Measurements from ENCODE around the gene MEX3A. TPM values are rescaled to one million over a fixed set of nuclear protein-coding genes. Genes with fewer than 3 reads are reported as not detected.
A peak's percentile ranks its signal among the peaks of the same experiment; 100 is the strongest.
"Not testable (repeated sequence)": the region's sequence is repeated elsewhere in the genome, so short reads cannot be mapped to it uniquely, and the experiment has no call there.

Gene MEX3A
- total RNA-seq, 6 donors from 2014 or later, result 0.26 to 2.0 (median 1.00) TPM; not detected in 1

DNA sequence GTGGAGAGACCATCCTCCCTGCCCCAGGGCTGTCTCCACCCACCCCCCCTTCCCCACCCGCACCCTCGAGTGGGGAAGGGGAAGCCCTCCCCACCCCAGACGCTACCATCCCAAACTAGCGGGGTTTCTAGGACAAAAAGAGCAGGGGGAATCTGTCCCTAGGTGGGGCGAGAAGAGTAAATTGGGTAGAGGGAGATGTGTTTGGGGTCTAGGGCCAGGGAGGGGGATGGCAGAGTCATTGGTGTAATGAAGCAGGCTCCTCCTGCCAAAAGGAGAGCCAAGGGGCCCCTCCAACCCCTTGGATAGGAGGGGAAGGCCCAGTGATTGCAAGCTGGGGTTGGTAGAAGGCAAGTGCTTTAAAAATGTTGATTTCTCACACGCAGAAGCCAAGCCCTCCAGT, 10.0 kb downstream of the MEX3A start:
- no peak for DNase-seq
- H3K27me3 ChIP-seq, result no peaks in the 10 kb centered on the region
- peaks cover 9 to 28% (median 17%) of the 10 kb centered on the region in 4 donors for H3K4me1 ChIP-seq
- no peaks in the 10 kb centered on the region for H3K9me3 ChIP-seq
- ATAC-seq (ENCODE audit: low FRiP score in 2 of 2), result no peak
- TF ChIP-seq EP300 (IDR thresholded peaks at IDR 0.05) (no peak), POLR2A (IDR thresholded peaks at IDR 0.05) (no peak), CTCF (IDR thresholded peaks at IDR 0.05) (no peak), POLR2AphosphoS5 (IDR thresholded peaks at IDR 0.05) (no peak)
- WGBS, 2 donors, result 68 to 73% methylated on average over 6 of the region's 6 CpGs
- H3K4me3 ChIP-seq, result no peak overlapping the region
- peaks cover 0 to 6% (median 1%) of the 10 kb centered on the region in 4 donors for H3K36me3 ChIP-seq
- no peak overlapping the region for H3K27ac ChIP-seq

- WGBS, 2 donors, result 94 to 95% methylated on average over 7 of the region's 7 CpGs
- H3K9me3 ChIP-seq; ATAC-seq (ENCODE audit: low FRiP score in 2 of 2); H3K4me3 ChIP-seq; H3K36me3 ChIP-seq; DNase-seq; H3K27ac ChIP-seq; H3K27me3 ChIP-seq: not testable (repeated sequence)
- peaks cover 9 to 23% (median 15%) of the 10 kb centered on the region in 4 donors for H3K4me1 ChIP-seq
Observed at GRCh38 chr1:156071332-156071816, 10.9 kb downstream of the MEX3A start.

DNA sequence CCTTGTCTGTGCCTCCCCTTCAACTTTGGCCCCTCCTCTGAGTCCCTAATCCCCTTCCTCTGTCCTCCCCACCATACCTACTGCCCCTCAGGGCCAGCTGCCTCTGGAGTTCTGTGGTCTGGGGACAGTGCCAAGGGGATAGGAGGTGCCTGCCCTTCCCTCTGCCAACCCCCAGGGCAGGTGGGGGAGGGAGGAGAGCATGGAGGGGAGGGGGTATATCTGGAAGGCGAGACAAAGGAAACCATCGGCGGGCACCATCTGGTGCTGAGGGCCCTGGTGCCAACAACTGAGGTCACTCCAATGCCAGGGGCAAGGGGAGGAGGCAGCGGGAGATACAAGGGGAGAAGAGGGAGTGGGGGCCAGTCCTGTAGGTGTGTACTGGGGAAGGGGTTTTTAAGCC, 11.7 kb downstream of the MEX3A start:
- Histone ChIP-seq H3K4me1 (peaks cover 3 to 21% (median 8%) of the 10 kb centered on the region in 4 donors), H3K4me3 (no peak overlapping the region), H3K27ac (no peak overlapping the region), H3K9me3 (no peaks in the 10 kb centered on the region), H3K36me3 (peaks cover 0 to 6% (median 1%) of the 10 kb centered on the region in 4 donors), H3K27me3 (no peaks in the 10 kb centered on the region)
- ATAC-seq (ENCODE audit: low FRiP score in 2 of 2) (no peak), DNase-seq (no peak)
- TF ChIP-seq CTCF (IDR thresholded peaks at IDR 0.05), result no peak
- 33 to 55% methylated on average over 4 of the region's 4 CpGs for WGBS, 2 donors

DNA sequence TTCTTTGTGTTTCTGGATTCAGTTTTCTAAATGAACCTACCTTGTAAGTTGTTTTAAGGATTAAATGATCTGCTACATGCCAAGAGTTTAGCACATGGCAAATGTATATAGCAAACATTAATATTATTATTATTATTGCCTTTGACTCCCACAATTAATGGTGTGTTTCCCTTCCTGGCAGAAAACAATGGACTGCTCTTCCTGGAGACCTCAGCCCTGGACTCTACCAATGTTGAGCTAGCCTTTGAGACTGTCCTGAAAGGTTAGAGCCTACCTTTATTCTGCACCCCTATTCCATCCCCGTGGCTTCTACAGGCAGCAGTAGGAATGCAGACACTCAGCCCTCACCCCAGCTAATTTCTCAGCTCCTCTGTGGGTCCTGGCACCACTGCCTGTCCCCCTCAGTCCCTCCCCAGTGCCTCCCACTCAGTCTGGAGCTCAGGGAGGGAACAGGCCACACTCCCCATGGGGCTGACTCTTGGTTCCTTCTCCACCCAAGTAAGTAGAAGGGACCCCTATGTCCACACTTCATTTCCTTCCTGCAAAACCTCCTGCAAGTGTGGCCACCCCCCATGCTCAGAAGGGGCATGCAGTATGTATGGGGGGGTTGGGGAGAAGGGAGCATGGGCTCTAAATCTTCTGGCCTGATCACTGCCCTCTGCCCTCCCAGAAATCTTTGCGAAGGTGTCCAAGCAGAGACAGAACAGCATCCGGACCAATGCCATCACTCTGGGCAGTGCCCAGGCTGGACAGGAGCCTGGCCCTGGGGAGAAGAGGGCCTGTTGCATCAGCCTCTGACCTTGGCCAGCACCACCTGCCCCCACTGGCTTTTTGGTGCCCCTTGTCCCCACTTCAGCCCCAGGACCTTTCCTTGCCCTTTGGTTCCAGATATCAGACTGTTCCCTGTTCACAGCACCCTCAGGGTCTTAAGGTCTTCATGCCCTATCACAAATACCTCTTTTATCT, 12.5 kb downstream of the MEX3A start:
- peaks cover 0 to 13% (median 2%) of the 10 kb centered on the region in 4 donors for H3K4me1 ChIP-seq
- DNase-seq (no peak), ATAC-seq (ENCODE audit: low FRiP score in 2 of 2) (no peak)
- no peaks in the 10 kb centered on the region for H3K27me3 ChIP-seq
- H3K4me3 ChIP-seq, result no peak overlapping the region
- 63 to 79% methylated on average over 3 of the region's 3 CpGs for WGBS, 2 donors
- peak overlapping the region in 1 of 4 donors; percentile 34 for H3K27ac ChIP-seq
- no peaks in the 10 kb centered on the region for H3K9me3 ChIP-seq
- TF ChIP-seq POLR2A (IDR thresholded peaks at IDR 0.05), result no peak
- no peak for TF ChIP-seq EP300 (IDR thresholded peaks at IDR 0.05)
- no peak for TF ChIP-seq POLR2AphosphoS5 (IDR thresholded peaks at IDR 0.05)
- no peak for TF ChIP-seq CTCF (IDR thresholded peaks at IDR 0.05)
- peaks cover 0 to 6% (median 1%) of the 10 kb centered on the region in 4 donors for H3K36me3 ChIP-seq

DNA sequence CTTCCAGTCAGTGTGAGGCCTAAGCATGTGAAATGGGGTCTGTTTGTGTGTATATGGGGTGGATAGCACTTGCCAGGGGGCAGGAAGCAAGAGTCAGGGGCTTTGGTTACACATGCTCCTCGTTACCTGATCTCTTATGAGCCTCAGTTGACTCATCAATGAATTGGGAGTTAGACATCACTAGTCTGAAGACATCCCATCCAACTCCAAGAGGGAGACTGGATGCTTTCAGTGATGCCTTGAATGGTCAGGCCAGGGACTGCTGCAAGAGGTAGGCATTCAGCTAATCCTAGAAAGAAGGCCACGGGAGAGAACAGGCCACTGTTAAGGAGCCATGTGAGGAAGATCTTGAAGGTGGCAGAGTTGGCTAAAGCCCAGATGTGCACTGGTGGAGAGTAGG, 15.0 kb downstream of the MEX3A start:
- WGBS, 2 donors, result 87 to 88% methylated on average over 2 of the region's 2 CpGs
- Histone ChIP-seq H3K27ac (no peak overlapping the region), H3K4me3 (no peak overlapping the region), H3K36me3 (peaks cover 0 to 6% (median 1%) of the 10 kb centered on the region in 4 donors), H3K27me3 (no peaks in the 10 kb centered on the region), H3K9me3 (no peaks in the 10 kb centered on the region), H3K4me1 (peaks cover 0 to 10% (median 0%) of the 10 kb centered on the region in 4 donors)
- ATAC-seq (ENCODE audit: low FRiP score in 2 of 2) (no peak), DNase-seq (no peak)
- TF ChIP-seq POLR2AphosphoS5 (IDR thresholded peaks at IDR 0.05) (no peak), CTCF (IDR thresholded peaks at IDR 0.05) (no peak), EP300 (IDR thresholded peaks at IDR 0.05) (no peak), POLR2A (IDR thresholded peaks at IDR 0.05) (no peak)
